Ovary (tissue), 9 donors: ENCODE data around the gene PLEKHS1. TPM values are rescaled to one million over a fixed set of nuclear protein-coding genes. Genes with fewer than 3 reads are reported as not detected.

Source experiments
- DNase-seq, 5 donors: peaks; one replicate each; pipeline ENCODE4 v3.0.0-alpha.2; 2019 to 2020
- H3K27ac ChIP-seq, 2 donors: fragments of 200-600 bp; one replicate each; pipeline versions ENCODE4 v1.5.1 to v1.8.0; 2019 to 2022
- H3K27me3 ChIP-seq: fragments of 200-600 bp; one replicate; pipeline ENCODE4 v1.8.0; 2022
- H3K36me3 ChIP-seq: fragments of 200-600 bp; sonication (generic); one replicate; pipeline ENCODE4 v1.5.1; 2019
- H3K4me1 ChIP-seq: one replicate; pipeline ENCODE4 v1.8.1; 2013; ENCODE audit warnings: mild to moderate bottlenecking, moderate library complexity; ENCODE audit not compliant: insufficient read depth
- H3K4me3 ChIP-seq: fragments of 200-600 bp; sonication (generic); one replicate; pipeline ENCODE4 v1.5.1; 2017
- H3K9me3 ChIP-seq, 2 donors: fragments of 200-600 bp in 1 of 2; sonication (generic) in 1 of 2; one replicate each; pipeline versions ENCODE4 v1.5.1 to v1.8.1; 2013 to 2019; ENCODE audit warnings: mild to moderate bottlenecking in 1 of 2, moderate library complexity in 1 of 2
- EP300 ChIP-seq: sonication (generic); formaldehyde crosslinking; IDR thresholded peaks from one replicate; pipeline ENCODE4 v1.6.1; 2017; ENCODE audit warnings: antibody characterized with exemption
- POLR2A ChIP-seq: fragments of 450-650 bp; IDR thresholded peaks from one replicate; pipeline ENCODE4 v1.6.1; 2017; ENCODE audit warnings: antibody characterized with exemption, mild to moderate bottlenecking, moderate library complexity
- WGBS, 3 donors: extraction: QIAGEN DNeasy Blood & Tissue Kit in 1 of 3; methylation state at CpG; one replicate each; pipeline versions ENCODE4 v1.1.5 to v1.1.7; 2013 to 2017; 5-methylcytosine and 5-hydroxymethylcytosine counted together
- intact Hi-C, 4 donors: fragments of 100-400 bp; cut with DNase I; formaldehyde crosslinking; loops; one replicate each; pipeline versions ENCODE4 v1.11.0 to v1.15.1; 2022 to 2023
- polyA plus RNA-seq, 2 donors: library from polyadenylated mRNA; stranded (reverse); fragments of 200-250 nt in 1 of 2; fragments of 350-450 nt in 1 of 2; fragmentation: Illumina TruSeq in 1 of 2; extraction: RNeasy Lipid Tissue Mini Kit (QIAGEN cat#74804) in 1 of 2; gene quantifications; one replicate each; pipeline ENCODE4 v1.2.3, GENCODE V29; 2013 to 2014
- total RNA-seq, 7 donors: library from RNA; depleted of rRNA in 2 of 7; stranded (reverse); fragments of >200 nt in 2 of 7; fragmentation: NEBNext Ultra II Directional in 3 of 7; extraction: Animal tissue kit (Norgen Biotek cat#: 25700) in 3 of 7; gene quantifications; one replicate each; pipeline versions ENCODE4 v1.1.0 to v1.2.4, GENCODE V29; 2016 to 2023
- TF ChIP-seq, protein P1 (sequence below), 3 donors: fragments of 450-650 bp in 2 of 3; fragments of 200-600 bp in 1 of 3; IDR thresholded peaks; one replicate each; pipeline versions ENCODE4 v1.5.1 to v1.8.0; 2016 to 2022; ENCODE audit warnings: antibody characterized with exemption in 3 of 3, mild to moderate bottlenecking in 1 of 3
- donor health status: DM: no; HTN: no; CAD: no; lungs with moderate emphysema.
- donor health status: DM: no; HTN: no; CAD: no.
- donor health status: Bipolar disorder and iron deficiency.
- donor health status: DM: yes; HTN: yes; CAD: no.
- donor health status: DM: no; HTN: no; CAD: no.
- donor health status: DM: yes; HTN: yes; CAD: no.

PLEKHS1 gene
- total and polyA plus RNA-seq, 9 donors: 0.01 to 5.7 (median 0.15) TPM; not detected in 2

DNA sequence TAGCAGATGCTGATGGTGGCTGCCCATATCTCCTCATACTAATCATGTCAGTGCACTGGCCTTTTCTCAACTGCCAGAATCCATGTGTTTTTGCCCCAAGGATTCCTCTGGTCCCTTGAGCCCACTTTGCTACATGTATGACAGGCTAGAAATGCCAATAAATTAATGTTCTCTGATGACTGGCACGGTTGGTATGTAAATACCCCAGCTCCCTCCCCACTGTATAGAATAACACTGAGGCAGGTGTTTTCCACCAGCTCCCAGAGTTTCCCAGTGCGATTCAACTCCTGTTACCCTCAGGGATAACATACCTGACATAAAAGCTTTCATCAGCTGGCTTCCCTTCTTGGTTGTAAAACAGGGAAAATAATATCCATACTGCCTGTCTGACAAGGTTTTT lies 9.0 kb upstream of the PLEKHS1 start:
- TF ChIP-seq, protein P1, sequence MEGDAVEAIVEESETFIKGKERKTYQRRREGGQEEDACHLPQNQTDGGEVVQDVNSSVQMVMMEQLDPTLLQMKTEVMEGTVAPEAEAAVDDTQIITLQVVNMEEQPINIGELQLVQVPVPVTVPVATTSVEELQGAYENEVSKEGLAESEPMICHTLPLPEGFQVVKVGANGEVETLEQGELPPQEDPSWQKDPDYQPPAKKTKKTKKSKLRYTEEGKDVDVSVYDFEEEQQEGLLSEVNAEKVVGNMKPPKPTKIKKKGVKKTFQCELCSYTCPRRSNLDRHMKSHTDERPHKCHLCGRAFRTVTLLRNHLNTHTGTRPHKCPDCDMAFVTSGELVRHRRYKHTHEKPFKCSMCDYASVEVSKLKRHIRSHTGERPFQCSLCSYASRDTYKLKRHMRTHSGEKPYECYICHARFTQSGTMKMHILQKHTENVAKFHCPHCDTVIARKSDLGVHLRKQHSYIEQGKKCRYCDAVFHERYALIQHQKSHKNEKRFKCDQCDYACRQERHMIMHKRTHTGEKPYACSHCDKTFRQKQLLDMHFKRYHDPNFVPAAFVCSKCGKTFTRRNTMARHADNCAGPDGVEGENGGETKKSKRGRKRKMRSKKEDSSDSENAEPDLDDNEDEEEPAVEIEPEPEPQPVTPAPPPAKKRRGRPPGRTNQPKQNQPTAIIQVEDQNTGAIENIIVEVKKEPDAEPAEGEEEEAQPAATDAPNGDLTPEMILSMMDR (IDR thresholded peaks at IDR 0.05): no peak
- TF ChIP-seq POLR2A (no peak), EP300 (no peak)
- no peak overlapping the region for H3K27ac ChIP-seq
- intact Hi-C loops: no loop called here
- H3K4me1 ChIP-seq: no peaks in the 10 kb centered on the region
- no peak overlapping the region for H3K4me3 ChIP-seq
- no peaks in the 10 kb centered on the region for H3K27me3 ChIP-seq
- DNase-seq: no peak
- no peaks in the 10 kb centered on the region for H3K36me3 ChIP-seq
- no peaks in the 10 kb centered on the region for H3K9me3 ChIP-seq
- WGBS, 3 donors: 71 to 79% (median 72%) methylated on average over 2 of the region's 2 CpGs

DNA sequence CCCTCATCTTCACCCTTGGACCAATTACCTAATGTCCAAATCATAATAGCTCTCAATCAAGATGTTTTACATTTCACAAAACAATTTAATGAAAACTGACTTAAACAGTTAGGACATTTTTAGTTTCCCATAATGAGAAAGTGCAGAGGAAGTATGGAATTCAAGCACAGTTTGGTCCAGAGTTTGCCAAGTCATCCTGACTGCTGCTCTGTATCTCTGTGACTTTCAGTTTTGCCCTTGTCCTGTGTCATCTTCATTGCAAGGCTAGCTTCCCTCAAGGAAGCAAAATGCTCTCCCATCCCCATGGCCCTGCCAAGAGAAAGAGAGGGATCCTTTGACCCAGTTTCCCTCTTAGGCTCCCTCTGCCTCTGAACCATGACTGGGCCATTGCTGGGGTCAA lies 7.9 kb upstream of the PLEKHS1 start:
- H3K27me3 ChIP-seq: no peaks in the 10 kb centered on the region
- no peak for DNase-seq
- no peak for TF ChIP-seq POLR2A
- TF ChIP-seq, protein P1 (IDR thresholded peaks at IDR 0.05): no peak
- TF ChIP-seq EP300: no peak
- H3K9me3 ChIP-seq: no peaks in the 10 kb centered on the region
- no peaks in the 10 kb centered on the region for H3K36me3 ChIP-seq
- no peak overlapping the region for H3K4me3 ChIP-seq
- no peak overlapping the region for H3K27ac ChIP-seq
- intact Hi-C loops: no loop called here
- H3K4me1 ChIP-seq: no peaks in the 10 kb centered on the region

DNA sequence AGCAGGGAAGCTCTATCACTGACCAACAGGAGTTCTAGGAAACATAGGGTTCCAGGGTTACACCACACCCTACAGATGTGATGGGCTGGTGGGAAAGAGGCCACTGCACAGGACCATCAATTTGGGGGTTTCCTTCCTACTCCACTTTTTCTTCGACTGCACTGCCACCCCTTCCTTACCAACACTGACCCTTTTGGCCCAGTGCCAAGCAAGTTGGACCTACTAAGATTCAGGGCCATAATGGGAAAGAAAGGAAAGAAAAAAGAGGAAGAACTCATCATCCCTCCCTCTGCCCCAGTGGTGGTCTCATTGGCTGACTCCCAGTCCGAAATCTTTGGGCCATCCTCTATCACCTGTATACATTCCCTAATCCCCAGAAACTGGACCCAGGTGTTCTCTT lies 6.1 kb upstream of the PLEKHS1 start:
- Histone ChIP-seq H3K9me3 (no peaks in the 10 kb centered on the region), H3K4me3 (no peak overlapping the region), H3K4me1 (no peaks in the 10 kb centered on the region), H3K36me3 (no peaks in the 10 kb centered on the region), H3K27ac (no peak overlapping the region), H3K27me3 (no peaks in the 10 kb centered on the region)
- TF ChIP-seq POLR2A (no peak), EP300 (no peak)
- TF ChIP-seq, protein P1 (IDR thresholded peaks at IDR 0.05): no peak
- WGBS, 3 donors: 79 to 84% (median 84%) methylated on average over 2 of the region's 2 CpGs
- no peak for DNase-seq
- intact Hi-C loops: no loop called here

DNA sequence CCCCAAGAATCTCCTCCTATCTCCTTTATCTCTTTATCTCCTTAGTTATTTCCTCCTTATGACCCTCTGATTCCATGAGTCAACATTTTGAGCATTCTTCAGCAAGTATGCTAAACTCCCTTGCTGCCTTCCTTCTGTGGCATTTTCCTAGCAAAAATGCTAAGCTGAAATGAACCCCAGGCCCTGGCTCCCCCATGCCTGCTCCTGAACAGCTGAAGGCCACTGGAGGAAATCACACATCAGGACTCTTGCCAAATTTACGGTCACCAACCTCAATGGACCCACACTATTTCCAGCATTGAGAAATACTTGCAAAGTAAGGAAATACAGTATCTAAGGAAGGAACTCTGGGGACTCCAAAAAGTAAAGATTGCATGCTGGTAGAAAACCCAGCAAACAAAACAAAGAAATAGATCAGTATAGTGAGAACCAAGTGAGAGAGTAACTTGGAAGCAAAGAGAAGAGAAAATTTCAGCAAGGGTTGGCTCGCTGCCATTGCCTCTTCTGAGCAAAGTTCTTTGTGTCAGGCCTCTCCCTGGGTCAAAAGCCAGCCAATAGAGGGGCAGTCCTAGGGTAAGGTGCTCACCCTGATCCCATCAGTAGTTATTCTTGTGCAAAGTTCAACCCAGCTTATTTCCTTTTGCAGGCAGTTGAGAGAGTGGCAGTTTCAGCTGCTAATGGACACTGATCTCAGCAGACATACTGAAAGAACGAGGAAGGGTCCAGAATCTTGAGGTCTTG lies 5.1 kb upstream of the PLEKHS1 start:
- no peaks in the 10 kb centered on the region for H3K4me1 ChIP-seq
- intact Hi-C loops: no loop called here
- H3K27me3 ChIP-seq: no peaks in the 10 kb centered on the region
- TF ChIP-seq EP300: no peak
- no peak for TF ChIP-seq POLR2A
- TF ChIP-seq, protein P1 (IDR thresholded peaks at IDR 0.05): no peak
- H3K36me3 ChIP-seq: no peaks in the 10 kb centered on the region
- WGBS, 3 donors: 60 to 67% (median 62%) methylated on average over 3 of the region's 3 CpGs
- no peak for DNase-seq
- H3K4me3 ChIP-seq: no peak overlapping the region
- H3K27ac ChIP-seq: no peak overlapping the region
- no peaks in the 10 kb centered on the region for H3K9me3 ChIP-seq
